Measurements from ENCODE around the gene ATRN. TPM values are rescaled to one million over a fixed set of nuclear protein-coding genes. Genes with fewer than 3 reads are reported as not detected.

ATRN gene
- total and polyA plus RNA-seq, 2 donors (not counting 1 experiment from before 2014, with no cell fraction given), result 5.8 to 19.5 TPM

DNA sequence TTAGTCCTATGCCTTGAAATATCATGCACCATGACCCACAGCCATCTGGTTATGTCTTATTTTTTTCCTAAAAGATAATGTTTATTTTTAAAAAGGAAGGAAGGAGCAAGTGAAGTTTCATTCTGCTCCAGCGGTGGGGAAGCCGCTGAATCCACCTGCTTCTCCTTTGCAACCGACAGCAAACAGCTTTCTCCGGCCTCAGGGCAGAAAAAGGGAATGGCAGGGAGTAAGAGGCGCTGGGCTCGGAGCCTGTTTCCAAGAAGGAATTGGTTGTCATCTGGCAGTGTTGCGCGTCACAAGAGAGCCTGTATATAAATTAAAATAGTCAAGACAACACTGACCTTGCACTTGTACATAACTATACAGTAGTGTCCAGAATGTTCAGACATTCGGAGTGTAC is 178.1 kb downstream of the ATRN start:
- Histone ChIP-seq H3K4me2 (replicated peaks; ENCODE audit: low read depth, low read length, poor library complexity, severe bottlenecking) (no peak overlapping the region), H3K9me3 (ENCODE audit: control extremely low read depth in 1 of 3, control insufficient read depth in 2 of 3, insufficient read depth in 1 of 3, low read length in 2 of 3) (peaks cover 0 to 12% (median 0%) of the 10 kb centered on the region in 3 donors), H3K27me3 (replicated peaks in 1 of 4; ENCODE audit: control extremely low read depth in 1 of 4, control insufficient read depth in 3 of 4, insufficient read depth in 4 of 4, low read length in 3 of 4) (no peaks in the 10 kb centered on the region), H4K20me1 (ENCODE audit: control insufficient read depth, insufficient read depth, low read length, poor library complexity, severe bottlenecking) (no peaks in the 10 kb centered on the region), H3K4me3 (ENCODE audit: control extremely low read depth in 1 of 5, extremely low read depth in 1 of 5, insufficient read depth in 1 of 5, low read depth in 2 of 5, low read length in 4 of 5) (no peak overlapping the region), H2AFZ (ENCODE audit: insufficient read depth, low read depth, low read length, poor library complexity, severe bottlenecking) (no peak overlapping the region), H3K9ac (ENCODE audit: low read length) (no peak overlapping the region), H3K27ac (ENCODE audit: low read length in 2 of 2) (no peak overlapping the region), H3K36me3 (replicated peaks in 1 of 2; ENCODE audit: control extremely low read depth in 1 of 2, control insufficient read depth in 1 of 2, extremely low read depth in 1 of 2, insufficient read depth in 2 of 2, low read length in 1 of 2) (peaks cover 0 to 16% of the 10 kb centered on the region in 2 experiments), H3K4me1 (ENCODE audit: control insufficient read depth in 2 of 2, insufficient read depth in 2 of 2, low read length in 2 of 2) (no peaks in the 10 kb centered on the region), H3K79me2 (ENCODE audit: control insufficient read depth, insufficient read depth, low read length) (no peaks in the 10 kb centered on the region)
- H3K27ac Mint-ChIP-seq, result no peak overlapping the region
- intact Hi-C loops (cut with micrococcal nuclease), result no loop called here
- no peaks in the 10 kb centered on the region for H3K27me3 Mint-ChIP-seq
- DNase-seq, result no peak
- ChIA-PET POLR2A (no interaction called here), CTCF (no interaction called here)
- no peak overlapping the region for H3K4me3 Mint-ChIP-seq
- H3K9me3 Mint-ChIP-seq (ENCODE audit: insufficient read depth), result no peaks in the 10 kb centered on the region
- TF ChIP-seq CTCF (IDR thresholded peaks at IDR 0.05) (no peak), EZH2 (IDR thresholded peaks at IDR 0.05; ENCODE audit: borderline replicate concordance, insufficient read depth, low read depth, low read length, poor library complexity, severe bottlenecking) (no peak)
- no peak for ATAC-seq (ENCODE audit: low read depth)
- peaks cover 4% of the 10 kb centered on the region for H3K4me1 Mint-ChIP-seq
- WGBS (ENCODE audit: insufficient coverage), result 96% methylated on average over 4 of the region's 9 CpGs

DNA sequence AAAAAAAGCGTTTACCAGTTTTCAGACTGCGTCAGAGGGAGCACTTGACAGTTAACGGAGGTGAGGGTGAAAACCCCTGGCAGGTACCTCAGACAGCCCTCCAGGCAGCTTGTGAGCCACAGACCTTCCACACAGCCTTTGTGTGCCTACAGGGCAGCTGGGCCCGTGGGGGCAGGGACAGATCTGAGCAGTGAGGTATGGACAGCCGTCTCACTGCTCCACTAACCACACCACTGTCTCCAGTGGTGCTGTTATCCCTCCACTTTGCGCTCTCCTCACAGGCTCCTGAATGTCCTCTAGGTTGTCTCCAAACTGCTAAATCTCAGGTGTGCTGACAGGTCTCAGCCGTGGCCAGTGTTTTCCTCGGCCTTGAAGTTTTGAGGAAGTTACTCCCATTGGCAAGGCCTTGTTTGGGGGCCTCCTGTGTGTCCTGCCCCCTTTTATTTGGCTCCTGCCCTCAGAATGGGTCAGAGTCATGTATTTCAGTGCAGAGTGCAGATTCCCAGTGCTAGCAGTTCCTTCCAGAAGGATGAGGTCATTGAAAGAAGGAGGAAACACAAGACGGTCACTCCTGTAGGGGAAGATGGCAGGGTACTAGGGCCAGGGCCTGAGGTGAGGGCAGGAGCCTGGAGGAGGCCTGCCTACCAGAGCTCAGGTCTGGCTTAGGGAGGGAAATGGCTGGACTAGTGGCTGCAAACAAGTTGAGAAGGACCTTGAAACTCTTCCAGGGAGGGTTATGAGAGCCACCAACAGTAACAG is 180.6 kb downstream of the ATRN start:
- Histone ChIP-seq H2AFZ (ENCODE audit: insufficient read depth, low read depth, low read length, poor library complexity, severe bottlenecking) (no peak overlapping the region), H3K27me3 (replicated peaks in 1 of 4; ENCODE audit: control extremely low read depth in 1 of 4, control insufficient read depth in 3 of 4, insufficient read depth in 4 of 4, low read length in 3 of 4) (no peaks in the 10 kb centered on the region), H3K9me3 (ENCODE audit: control extremely low read depth in 1 of 3, control insufficient read depth in 2 of 3, insufficient read depth in 1 of 3, low read length in 2 of 3) (peaks cover 0 to 12% (median 0%) of the 10 kb centered on the region in 3 donors), H3K79me2 (ENCODE audit: control insufficient read depth, insufficient read depth, low read length) (no peaks in the 10 kb centered on the region), H3K36me3 (replicated peaks in 1 of 2; ENCODE audit: control extremely low read depth in 1 of 2, control insufficient read depth in 1 of 2, extremely low read depth in 1 of 2, insufficient read depth in 2 of 2, low read length in 1 of 2) (peaks cover 0 to 14% of the 10 kb centered on the region in 2 experiments), H3K9ac (ENCODE audit: low read length) (no peak overlapping the region), H3K4me1 (ENCODE audit: control insufficient read depth in 2 of 2, insufficient read depth in 2 of 2, low read length in 2 of 2) (no peaks in the 10 kb centered on the region), H3K4me2 (replicated peaks; ENCODE audit: low read depth, low read length, poor library complexity, severe bottlenecking) (no peak overlapping the region), H3K4me3 (ENCODE audit: control extremely low read depth in 1 of 5, extremely low read depth in 1 of 5, insufficient read depth in 1 of 5, low read depth in 2 of 5, low read length in 4 of 5) (no peak overlapping the region), H3K27ac (ENCODE audit: low read length in 2 of 2) (no peak overlapping the region), H4K20me1 (ENCODE audit: control insufficient read depth, insufficient read depth, low read length, poor library complexity, severe bottlenecking) (no peaks in the 10 kb centered on the region)
- 85% methylated on average over 9 of the region's 9 CpGs for WGBS (ENCODE audit: insufficient coverage)
- H3K9me3 Mint-ChIP-seq (ENCODE audit: insufficient read depth), result no peaks in the 10 kb centered on the region
- H3K4me1 Mint-ChIP-seq, result peaks cover 4% of the 10 kb centered on the region
- no peak overlapping the region for H3K27ac Mint-ChIP-seq
- ATAC-seq (ENCODE audit: low read depth) (no peak), DNase-seq (no peak)
- H3K27me3 Mint-ChIP-seq, result no peaks in the 10 kb centered on the region
- TF ChIP-seq CTCF (IDR thresholded peaks at IDR 0.05) (no peak), EZH2 (IDR thresholded peaks at IDR 0.05; ENCODE audit: borderline replicate concordance, insufficient read depth, low read depth, low read length, poor library complexity, severe bottlenecking) (no peak)
- intact Hi-C loops (cut with micrococcal nuclease), result no loop called here
- ChIA-PET POLR2A (no interaction called here), CTCF (no interaction called here)
- H3K4me3 Mint-ChIP-seq, result no peak overlapping the region

All from B cell (primary cell).